Ovary (tissue), 3 donors: ENCODE data around the gene GPR183.

ENCODE experiments used
- CTCF ChIP-seq, 3 donors: fragments of 450-650 bp in 2 of 3; fragments of 200-600 bp in 1 of 3; IDR thresholded peaks; one replicate each; pipeline versions ENCODE4 v1.5.1 to v1.8.0; 2016 to 2022; ENCODE audit warnings: antibody characterized with exemption in 3 of 3, mild to moderate bottlenecking in 1 of 3
- EP300 ChIP-seq: sonication (generic); formaldehyde crosslinking; IDR thresholded peaks from one replicate; pipeline ENCODE4 v1.6.1; 2017; ENCODE audit warnings: antibody characterized with exemption
- POLR2A ChIP-seq: fragments of 450-650 bp; IDR thresholded peaks from one replicate; pipeline ENCODE4 v1.6.1; 2017; ENCODE audit warnings: antibody characterized with exemption, mild to moderate bottlenecking, moderate library complexity
- donor health status: DM: no; HTN: no; CAD: no.

DNA sequence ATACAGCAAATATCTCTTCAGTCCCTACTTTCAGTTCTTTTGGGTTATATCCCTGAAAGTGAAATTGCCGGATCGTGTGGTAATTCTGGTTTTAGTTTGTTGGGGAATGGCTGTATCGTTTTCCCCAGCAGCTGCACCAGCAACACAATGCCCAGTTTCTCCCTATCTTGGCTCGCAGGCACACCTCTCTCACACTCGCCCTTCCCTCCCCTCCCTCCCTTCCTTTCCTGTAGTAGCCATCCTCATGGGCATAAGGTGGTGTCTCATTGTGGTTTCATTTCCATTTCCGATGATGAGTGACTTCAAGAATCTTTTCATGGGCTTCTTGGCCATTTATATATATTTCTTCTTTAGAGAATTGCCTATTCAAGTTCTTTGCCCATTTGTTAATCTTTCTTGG lies 40.4 kb downstream of the GPR183 start:
- TF ChIP-seq CTCF (IDR thresholded peaks at IDR 0.05) (no peak), POLR2A (no peak), EP300 (no peak)
